GM12873 (cell line): ENCODE data around the gene PLCD1.

Experiments used
- CTCF ChIP-seq: IDR thresholded peaks from 2 replicates; pipeline ENCODE4 v1.5.1; 2012; ENCODE audit warnings: low read depth, mild to moderate bottlenecking, moderate library complexity, low read length, control low read depth; ENCODE audit not compliant: insufficient read depth; ENCODE audit errors: missing control alignments

The PLCD1 gene

GRCh38 chr3:38029400-38030125 is at the start of gene PLCD1:
TSS of gene PLCD1 (minus strand) at chr3:38029642. CDS start at chr3:38029539, 103 bp downstream.
- TF ChIP-seq CTCF, result no peak

GRCh38 chr3:38070013-38070412 is 40.6 kb upstream of the PLCD1 start:
- no peak for TF ChIP-seq CTCF

- no peak for TF ChIP-seq CTCF
These were observed 38.2 kb upstream of the PLCD1 start for GRCh38 chr3:38067508-38068233.

- TF ChIP-seq CTCF, result no peak
These were observed 33.4 kb upstream of the PLCD1 start for GRCh38 chr3:38062809-38063208.

GRCh38 chr3:38059591-38059990 is 30.1 kb upstream of the PLCD1 start:
- no peak for TF ChIP-seq CTCF

GRCh38 chr3:38059148-38059547 is 29.7 kb upstream of the PLCD1 start:
- TF ChIP-seq CTCF, result no peak

- TF ChIP-seq CTCF, result no peak
These were observed 25.1 kb upstream of the PLCD1 start for GRCh38 chr3:38054499-38055001.
